K562 (cell line): ENCODE results near the gene GP1BB. TPM values are rescaled to one million over a fixed set of nuclear protein-coding genes. Genes with fewer than 3 reads are reported as not detected.

Source experiments
- ADNP ChIP-seq: fragments of 200-800 bp; sonication (Bioruptor generic); IDR thresholded peaks from 2 replicates; pipeline ENCODE4 v1.6.1; 2016; ENCODE audit warnings: missing genetic modification characterization, missing compliant biosample characterization
- EZH2 ChIP-seq: IDR thresholded peaks from 2 replicates; pipeline ENCODE4 v1.6.1; 2012; ENCODE audit warnings: low read depth, mild to moderate bottlenecking, inconsistent platforms, low read length, borderline replicate concordance
- HNRNPLL ChIP-seq: fragments of 200-400 bp; formaldehyde crosslinking; IDR thresholded peaks from 2 replicates; pipeline ENCODE4 v1.6.1; 2017; ENCODE audit warnings: low read length, low read depth, mild to moderate bottlenecking; ENCODE audit not compliant: poor library complexity, severe bottlenecking
- MEF2D ChIP-seq: conservative IDR thresholded peaks from 2 replicates; pipeline ENCODE4 v1.6.1; 2016; ENCODE audit warnings: low read depth, missing genetic modification characterization, missing compliant biosample characterization
- NELFE ChIP-seq: IDR thresholded peaks from 2 replicates; pipeline ENCODE4 v1.6.1; 2011; ENCODE audit warnings: mild to moderate bottlenecking; ENCODE audit not compliant: insufficient read depth, insufficient read length
- NR4A1 ChIP-seq, 2 experiments: fragments of 250-450 bp in 1 of 2; fragments of 450-650 bp in 1 of 2; sonication (Bioruptor Pico) in 1 of 2; IDR thresholded peaks; 2 replicates each; pipeline versions ENCODE4 v1.4.0 to v1.6.1; 2016 to 2020; ENCODE audit warnings: mild to moderate bottlenecking in 2 of 2, missing compliant biosample characterization in 1 of 2, missing genetic modification characterization in 1 of 2, moderate library complexity in 1 of 2
- RCOR1 ChIP-seq, 2 experiments: IDR thresholded peaks; 2 replicates each; pipeline ENCODE4 v1.6.1; 2012; ENCODE audit warnings: low read depth in 2 of 2, low read length in 2 of 2, borderline replicate concordance in 1 of 2, improper control_type of control experiment in 1 of 2
- RFX1 ChIP-seq: fragments of 450-650 bp; IDR thresholded peaks from 2 replicates; pipeline ENCODE4 v1.6.1; 2016; ENCODE audit warnings: mild to moderate bottlenecking, moderate library complexity
- RNF2 ChIP-seq: sonication (generic); IDR thresholded peaks from 2 replicates; pipeline ENCODE4 v1.6.1; 2016
- SIN3B ChIP-seq: fragments of 450-650 bp; IDR thresholded peaks from 2 replicates; pipeline ENCODE4 v1.6.1; 2017; ENCODE audit warnings: low read depth, mild to moderate bottlenecking, moderate library complexity
- SMARCE1 ChIP-seq: fragments of 450-650 bp; IDR thresholded peaks from 2 replicates; pipeline ENCODE4 v1.7.1; 2016; ENCODE audit warnings: mild to moderate bottlenecking
- TRIM24 ChIP-seq, 2 experiments: fragments of 450-650 bp; IDR thresholded peaks; 2 replicates each; pipeline ENCODE4 v1.6.1; 2016
- WHSC1 ChIP-seq: IDR thresholded peaks from one replicate; pipeline ENCODE4 v1.6.1; 2012; ENCODE audit warnings: low read length, control low read depth, inconsistent platforms
- ZNF436 ChIP-seq: fragments of 250-450, 450-650 bp; sonication (Bioruptor Pico); formaldehyde crosslinking; IDR thresholded peaks from 2 replicates; pipeline ENCODE4 v1.7.0; 2020; ENCODE audit warnings: mild to moderate bottlenecking
- polyA plus RNA-seq, 8 experiments: library from polyadenylated mRNA; depleted of rRNA in 4 of 8; stranded (reverse) in 5 of 8; unstranded in 3 of 8; fragments of >200 nt; fragmentation: Nextera tagmentation in 2 of 8; fragmentation: Illumina TruSeq in 1 of 8; extraction: Ambion mirVana in 2 of 8; extraction: Trizol in 1 of 8; gene quantifications; 2 replicates each; pipeline versions ENCODE4 v1.2.1 to v1.2.3, GENCODE V29; 2011 to 2014; ENCODE audit warnings: inconsistent platforms in 1 of 8, missing spikeins in 1 of 8
- total RNA-seq, 7 experiments: library from RNA; depleted of rRNA in 6 of 7; stranded (reverse); fragments of >200 nt in 6 of 7; fragmentation: Illumina TruSeq in 2 of 7; extraction: Trizol in 2 of 7; gene quantifications; 2 replicates each; pipeline versions ENCODE4 v1.2.1 to v1.2.3, GENCODE V29; 2011 to 2021; ENCODE audit warnings: low replicate concordance in 1 of 7
- TF ChIP-seq, protein P1 (sequence below): sonication (generic); formaldehyde crosslinking; IDR thresholded peaks from 2 replicates; pipeline ENCODE4 v1.8.0; 2023; ENCODE audit warnings: mild to moderate bottlenecking, missing genetic modification reagents
- TF ChIP-seq, protein P2 (sequence below), 2 experiments: IDR thresholded peaks; 2 replicates each; pipeline ENCODE4 v1.6.1; 2011; ENCODE audit warnings: borderline replicate concordance in 1 of 2, control low read depth in 1 of 2, low read depth in 1 of 2, low read length in 1 of 2, mild to moderate bottlenecking in 1 of 2, mixed read lengths in 1 of 2, moderate library complexity in 1 of 2; ENCODE audit not compliant: insufficient read depth in 1 of 2, insufficient read length in 1 of 2, poor library complexity in 1 of 2, severe bottlenecking in 1 of 2; ENCODE audit errors: extremely low read depth in 1 of 2
- TF ChIP-seq, protein P3 (sequence below): sonication (generic); formaldehyde crosslinking; IDR thresholded peaks from 2 replicates; pipeline ENCODE4 v1.8.0; 2022; ENCODE audit warnings: mild to moderate bottlenecking, missing genetic modification reagents
- TF ChIP-seq, protein P4 (sequence below): fragments of 250-450 bp; sonication (Bioruptor Pico); IDR thresholded peaks from 2 replicates; pipeline ENCODE4 v1.8.0; 2022; ENCODE audit warnings: inconsistent platforms, mild to moderate bottlenecking, moderate library complexity, borderline replicate concordance

The GP1BB gene
- total and polyA plus RNA-seq, 9 of the 15 experiments (the other 6 are each of a cell fraction or from before 2014, with no cell fraction given): 0.69 to 162 (median 2.8) TPM

DNA sequence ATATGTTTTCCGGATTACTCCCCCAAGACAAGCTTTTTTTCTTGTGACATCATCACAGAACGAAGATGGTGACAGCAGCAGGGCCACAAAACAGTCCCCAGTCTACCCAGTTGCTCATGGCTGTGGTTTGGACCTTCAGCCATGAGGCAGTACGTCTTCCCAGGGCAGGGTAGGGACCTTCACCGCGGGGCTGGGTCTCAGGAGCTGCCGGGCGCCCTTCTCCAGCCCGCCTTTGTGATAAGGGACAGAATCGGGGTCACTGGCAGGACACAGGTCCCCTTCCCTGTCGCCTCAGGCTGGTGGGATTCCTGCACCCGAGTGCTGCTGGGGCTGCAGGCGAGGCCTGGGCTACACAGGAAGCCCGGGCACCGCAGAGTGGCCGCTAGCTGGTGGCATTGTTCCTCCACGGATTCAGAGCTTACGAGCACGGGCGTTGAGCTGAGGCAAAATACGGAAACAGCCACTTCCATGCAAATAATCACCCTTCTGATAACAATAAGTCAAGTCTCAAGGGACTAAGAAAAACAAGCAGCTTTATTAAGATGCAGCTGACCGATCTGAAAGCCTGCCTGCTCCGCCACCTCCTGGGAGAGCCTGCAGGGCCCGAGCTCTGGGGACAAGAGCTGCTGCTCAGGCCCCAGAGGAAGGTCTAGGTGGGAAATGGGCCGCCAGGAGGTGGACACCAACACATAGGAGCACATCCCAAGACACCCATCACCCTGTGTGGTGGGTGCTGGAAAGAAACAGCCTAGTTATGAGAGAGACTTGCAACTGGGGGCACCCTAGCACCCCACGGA lies 49.5 kb downstream of the GP1BB start (continued):
- TF ChIP-seq, protein P1, sequence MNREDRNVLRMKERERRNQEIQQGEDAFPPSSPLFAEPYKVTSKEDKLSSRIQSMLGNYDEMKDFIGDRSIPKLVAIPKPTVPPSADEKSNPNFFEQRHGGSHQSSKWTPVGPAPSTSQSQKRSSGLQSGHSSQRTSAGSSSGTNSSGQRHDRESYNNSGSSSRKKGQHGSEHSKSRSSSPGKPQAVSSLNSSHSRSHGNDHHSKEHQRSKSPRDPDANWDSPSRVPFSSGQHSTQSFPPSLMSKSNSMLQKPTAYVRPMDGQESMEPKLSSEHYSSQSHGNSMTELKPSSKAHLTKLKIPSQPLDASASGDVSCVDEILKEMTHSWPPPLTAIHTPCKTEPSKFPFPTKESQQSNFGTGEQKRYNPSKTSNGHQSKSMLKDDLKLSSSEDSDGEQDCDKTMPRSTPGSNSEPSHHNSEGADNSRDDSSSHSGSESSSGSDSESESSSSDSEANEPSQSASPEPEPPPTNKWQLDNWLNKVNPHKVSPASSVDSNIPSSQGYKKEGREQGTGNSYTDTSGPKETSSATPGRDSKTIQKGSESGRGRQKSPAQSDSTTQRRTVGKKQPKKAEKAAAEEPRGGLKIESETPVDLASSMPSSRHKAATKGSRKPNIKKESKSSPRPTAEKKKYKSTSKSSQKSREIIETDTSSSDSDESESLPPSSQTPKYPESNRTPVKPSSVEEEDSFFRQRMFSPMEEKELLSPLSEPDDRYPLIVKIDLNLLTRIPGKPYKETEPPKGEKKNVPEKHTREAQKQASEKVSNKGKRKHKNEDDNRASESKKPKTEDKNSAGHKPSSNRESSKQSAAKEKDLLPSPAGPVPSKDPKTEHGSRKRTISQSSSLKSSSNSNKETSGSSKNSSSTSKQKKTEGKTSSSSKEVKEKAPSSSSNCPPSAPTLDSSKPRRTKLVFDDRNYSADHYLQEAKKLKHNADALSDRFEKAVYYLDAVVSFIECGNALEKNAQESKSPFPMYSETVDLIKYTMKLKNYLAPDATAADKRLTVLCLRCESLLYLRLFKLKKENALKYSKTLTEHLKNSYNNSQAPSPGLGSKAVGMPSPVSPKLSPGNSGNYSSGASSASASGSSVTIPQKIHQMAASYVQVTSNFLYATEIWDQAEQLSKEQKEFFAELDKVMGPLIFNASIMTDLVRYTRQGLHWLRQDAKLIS: no peak
- TF ChIP-seq, protein P2, sequence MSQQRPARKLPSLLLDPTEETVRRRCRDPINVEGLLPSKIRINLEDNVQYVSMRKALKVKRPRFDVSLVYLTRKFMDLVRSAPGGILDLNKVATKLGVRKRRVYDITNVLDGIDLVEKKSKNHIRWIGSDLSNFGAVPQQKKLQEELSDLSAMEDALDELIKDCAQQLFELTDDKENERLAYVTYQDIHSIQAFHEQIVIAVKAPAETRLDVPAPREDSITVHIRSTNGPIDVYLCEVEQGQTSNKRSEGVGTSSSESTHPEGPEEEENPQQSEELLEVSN (IDR thresholded peaks at IDR 0.05; ENCODE audit: borderline replicate concordance in 1 of 2, extremely low read depth in 1 of 2, insufficient read depth in 1 of 2, insufficient read length in 1 of 2, low read depth in 1 of 2, low read length in 1 of 2, poor library complexity in 1 of 2, severe bottlenecking in 1 of 2): peak in 1 of 2 experiments; percentile 21
- TF ChIP-seq SIN3B (no peak), HNRNPLL (peak; percentile 30), RNF2 (no peak), MEF2D (tag) (0 out of 2 replicates have a peak, but pooled peaks have one; percentile 0), WHSC1 (peak; percentile 82), SMARCE1 (no peak), TRIM24 (IDR thresholded peaks at IDR 0.05) (no peak), EZH2 (no peak), RCOR1 (IDR thresholded peaks at IDR 0.05; ENCODE audit: borderline replicate concordance in 1 of 2, low read depth in 2 of 2, low read length in 2 of 2) (no peak), RFX1 (no peak), ZNF436 (CRISPR knock-in tag) (no peak), ADNP (no peak), NR4A1 (CRISPR knock-in tag; IDR thresholded peaks at IDR 0.05) (no peak; the same call in 1 of the 2 replicates), NR4A1 (tag; IDR thresholded peaks at IDR 0.05) (peak; percentile 94), NELFE (no peak)
- TF ChIP-seq, protein P3, sequence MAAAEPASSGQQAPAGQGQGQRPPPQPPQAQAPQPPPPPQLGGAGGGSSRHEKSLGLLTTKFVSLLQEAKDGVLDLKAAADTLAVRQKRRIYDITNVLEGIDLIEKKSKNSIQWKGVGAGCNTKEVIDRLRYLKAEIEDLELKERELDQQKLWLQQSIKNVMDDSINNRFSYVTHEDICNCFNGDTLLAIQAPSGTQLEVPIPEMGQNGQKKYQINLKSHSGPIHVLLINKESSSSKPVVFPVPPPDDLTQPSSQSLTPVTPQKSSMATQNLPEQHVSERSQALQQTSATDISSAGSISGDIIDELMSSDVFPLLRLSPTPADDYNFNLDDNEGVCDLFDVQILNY (CRISPR knock-in tag): no peak
- TF ChIP-seq, protein P4, sequence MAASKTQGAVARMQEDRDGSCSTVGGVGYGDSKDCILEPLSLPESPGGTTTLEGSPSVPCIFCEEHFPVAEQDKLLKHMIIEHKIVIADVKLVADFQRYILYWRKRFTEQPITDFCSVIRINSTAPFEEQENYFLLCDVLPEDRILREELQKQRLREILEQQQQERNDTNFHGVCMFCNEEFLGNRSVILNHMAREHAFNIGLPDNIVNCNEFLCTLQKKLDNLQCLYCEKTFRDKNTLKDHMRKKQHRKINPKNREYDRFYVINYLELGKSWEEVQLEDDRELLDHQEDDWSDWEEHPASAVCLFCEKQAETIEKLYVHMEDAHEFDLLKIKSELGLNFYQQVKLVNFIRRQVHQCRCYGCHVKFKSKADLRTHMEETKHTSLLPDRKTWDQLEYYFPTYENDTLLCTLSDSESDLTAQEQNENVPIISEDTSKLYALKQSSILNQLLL (CRISPR knock-in tag): no peak
